ENCODE data around the gene AZIN2. TPM values are rescaled to one million over a fixed set of nuclear protein-coding genes. Genes with fewer than 3 reads are reported as not detected.
"Not testable (repeated sequence)": the region's sequence is repeated elsewhere in the genome, so short reads cannot be mapped to it uniquely, and the experiment has no call there.

The AZIN2 gene
- total RNA-seq, 1 experiment from 2014 or later = 7.3 TPM

DNA sequence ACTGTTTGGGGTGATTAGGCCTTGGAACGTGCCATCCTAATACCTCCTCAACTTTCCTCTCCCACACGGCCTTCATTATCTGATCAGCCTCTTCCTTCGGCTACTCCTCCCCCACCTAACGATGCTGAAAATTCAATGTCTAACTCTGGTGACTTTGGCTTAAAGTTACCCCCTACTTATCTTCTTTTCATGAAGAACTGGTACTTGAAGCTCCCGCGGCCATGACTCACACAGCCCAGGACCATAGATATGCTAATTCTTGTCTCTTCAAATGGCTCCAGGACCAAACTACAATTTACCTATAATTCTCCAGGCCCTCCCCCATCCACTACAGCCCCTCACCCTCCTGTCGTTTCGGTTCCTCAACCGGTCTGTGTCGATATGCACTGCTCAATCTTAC is 15.7 kb upstream of the AZIN2 start:
- 0 out of 2 replicates have a peak, but pooled peaks cover 9% of the 10 kb centered on the region for H3K9me3 ChIP-seq (ENCODE audit: insufficient read depth, low read depth)
- POLR2A ChIA-PET (ENCODE audit: unreplicated experiment) = no interaction called here
- H3K36me3 ChIP-seq (ENCODE audit: low read depth) = no peaks in the 10 kb centered on the region
- intact Hi-C loops (cut with micrococcal nuclease; ENCODE audit: unreplicated experiment) = no loop called here
- CTCF ChIA-PET = interaction anchor here (0.6 kb wide), 1 partner anchor 657 kb away, joined by 7 read pairs; no protein-coding TSS in a partner anchor
- peaks cover 13% of the 10 kb centered on the region for H3F3A ChIP-seq (ENCODE audit: insufficient read depth, low read depth)
- DNase-seq = no peak
- H3K79me2 ChIP-seq (ENCODE audit: low read depth) = no peaks in the 10 kb centered on the region
- no peak overlapping the region for H2AFZ ChIP-seq
- no peaks in the 10 kb centered on the region for H4K20me1 ChIP-seq (ENCODE audit: insufficient read depth)
- no peaks in the 10 kb centered on the region for H3K27me3 ChIP-seq (ENCODE audit: insufficient read depth, low read depth)
- no peak overlapping the region for H3K4me3 ChIP-seq
- peaks cover 31% of the 10 kb centered on the region for H3K4me1 ChIP-seq (replicated peaks; ENCODE audit: insufficient read depth)
- TF ChIP-seq, protein P1, sequence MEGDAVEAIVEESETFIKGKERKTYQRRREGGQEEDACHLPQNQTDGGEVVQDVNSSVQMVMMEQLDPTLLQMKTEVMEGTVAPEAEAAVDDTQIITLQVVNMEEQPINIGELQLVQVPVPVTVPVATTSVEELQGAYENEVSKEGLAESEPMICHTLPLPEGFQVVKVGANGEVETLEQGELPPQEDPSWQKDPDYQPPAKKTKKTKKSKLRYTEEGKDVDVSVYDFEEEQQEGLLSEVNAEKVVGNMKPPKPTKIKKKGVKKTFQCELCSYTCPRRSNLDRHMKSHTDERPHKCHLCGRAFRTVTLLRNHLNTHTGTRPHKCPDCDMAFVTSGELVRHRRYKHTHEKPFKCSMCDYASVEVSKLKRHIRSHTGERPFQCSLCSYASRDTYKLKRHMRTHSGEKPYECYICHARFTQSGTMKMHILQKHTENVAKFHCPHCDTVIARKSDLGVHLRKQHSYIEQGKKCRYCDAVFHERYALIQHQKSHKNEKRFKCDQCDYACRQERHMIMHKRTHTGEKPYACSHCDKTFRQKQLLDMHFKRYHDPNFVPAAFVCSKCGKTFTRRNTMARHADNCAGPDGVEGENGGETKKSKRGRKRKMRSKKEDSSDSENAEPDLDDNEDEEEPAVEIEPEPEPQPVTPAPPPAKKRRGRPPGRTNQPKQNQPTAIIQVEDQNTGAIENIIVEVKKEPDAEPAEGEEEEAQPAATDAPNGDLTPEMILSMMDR (conservative IDR thresholded peaks at IDR 0.05) = no peak
- TF ChIP-seq EZH2 (IDR thresholded peaks at IDR 0.05; ENCODE audit: low read depth) = no peak
- no peak overlapping the region for H3K27ac ChIP-seq
- H3K9me2 ChIP-seq (ENCODE audit: insufficient read depth) = no peaks in the 10 kb centered on the region
- BruUV-seq (replicated peaks) = no TSS peak
- no peak overlapping the region for H3K4me2 ChIP-seq

DNA sequence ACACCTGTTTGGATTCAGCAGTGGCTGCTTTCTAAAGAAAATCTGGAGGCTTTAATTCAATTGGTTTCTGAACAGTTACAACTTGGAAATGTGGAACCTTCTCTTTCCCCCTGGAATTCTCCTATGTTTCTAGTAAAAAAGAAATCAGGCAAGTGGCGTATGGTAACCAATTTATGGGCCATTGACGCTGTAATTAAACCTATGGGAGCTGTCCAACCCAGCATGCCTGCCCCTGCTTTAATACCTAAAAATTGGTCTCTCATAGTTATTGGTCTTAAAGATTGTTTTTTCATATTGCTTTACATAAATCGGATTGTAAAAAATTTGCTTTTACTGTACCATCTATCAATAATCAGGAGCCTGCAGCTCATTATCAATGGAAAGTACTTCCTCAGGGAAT is 14.5 kb upstream of the AZIN2 start:
- H3K27me3 ChIP-seq (ENCODE audit: insufficient read depth, low read depth); H4K20me1 ChIP-seq (ENCODE audit: insufficient read depth); BruUV-seq (replicated peaks); H3K9me2 ChIP-seq (ENCODE audit: insufficient read depth); CTCF ChIA-PET; H3K79me2 ChIP-seq (ENCODE audit: low read depth); DNase-seq; H3F3A ChIP-seq (ENCODE audit: insufficient read depth, low read depth); H3K4me3 ChIP-seq; intact Hi-C loops (cut with micrococcal nuclease; ENCODE audit: unreplicated experiment); POLR2A ChIA-PET (ENCODE audit: unreplicated experiment); H3K27ac ChIP-seq; H3K4me2 ChIP-seq; H2AFZ ChIP-seq; H3K9me3 ChIP-seq (ENCODE audit: insufficient read depth, low read depth); H3K36me3 ChIP-seq (ENCODE audit: low read depth): not testable (repeated sequence)
- H3K4me1 ChIP-seq (replicated peaks; ENCODE audit: insufficient read depth) = peaks cover 19% of the 10 kb centered on the region

DNA sequence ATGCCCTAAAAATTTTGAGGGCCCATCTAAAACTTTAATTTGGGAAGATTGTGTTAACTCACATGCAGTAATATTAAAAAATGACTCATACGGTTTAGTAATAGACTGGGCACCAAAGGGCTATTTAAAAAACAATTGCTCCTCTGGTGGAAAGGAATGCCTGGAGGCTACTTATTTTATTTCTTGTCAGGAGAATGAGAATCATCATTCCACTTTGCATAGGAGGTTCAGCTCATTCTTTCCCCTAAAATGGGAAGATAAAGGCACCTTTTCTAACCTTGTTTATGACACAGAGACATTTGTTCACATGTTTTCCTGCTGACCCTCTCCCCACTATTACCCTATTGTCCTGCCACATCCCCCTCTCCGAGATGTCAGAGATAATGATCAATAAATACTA is 12.8 kb upstream of the AZIN2 start:
- H3K27me3 ChIP-seq (ENCODE audit: insufficient read depth, low read depth); H3K4me3 ChIP-seq; H3K27ac ChIP-seq; H3K36me3 ChIP-seq (ENCODE audit: low read depth); H3K79me2 ChIP-seq (ENCODE audit: low read depth); BruUV-seq (replicated peaks); H3K9me3 ChIP-seq (ENCODE audit: insufficient read depth, low read depth); intact Hi-C loops (cut with micrococcal nuclease; ENCODE audit: unreplicated experiment); H2AFZ ChIP-seq; H4K20me1 ChIP-seq (ENCODE audit: insufficient read depth); H3K9me2 ChIP-seq (ENCODE audit: insufficient read depth); H3F3A ChIP-seq (ENCODE audit: insufficient read depth, low read depth); CTCF ChIA-PET; DNase-seq: not testable (repeated sequence)
- peaks cover 19% of the 10 kb centered on the region for H3K4me1 ChIP-seq (replicated peaks; ENCODE audit: insufficient read depth)
- H3K4me2 ChIP-seq = peak overlapping the region; percentile 33; the same call in 1 of the 2 replicates
- POLR2A ChIA-PET (ENCODE audit: unreplicated experiment) = interaction anchor here (0.5 to 0.8 kb wide), 2 partner anchors 178 to 637 kb away, joined by 3 to 15 read pairs; no protein-coding TSS in a partner anchor

DNA sequence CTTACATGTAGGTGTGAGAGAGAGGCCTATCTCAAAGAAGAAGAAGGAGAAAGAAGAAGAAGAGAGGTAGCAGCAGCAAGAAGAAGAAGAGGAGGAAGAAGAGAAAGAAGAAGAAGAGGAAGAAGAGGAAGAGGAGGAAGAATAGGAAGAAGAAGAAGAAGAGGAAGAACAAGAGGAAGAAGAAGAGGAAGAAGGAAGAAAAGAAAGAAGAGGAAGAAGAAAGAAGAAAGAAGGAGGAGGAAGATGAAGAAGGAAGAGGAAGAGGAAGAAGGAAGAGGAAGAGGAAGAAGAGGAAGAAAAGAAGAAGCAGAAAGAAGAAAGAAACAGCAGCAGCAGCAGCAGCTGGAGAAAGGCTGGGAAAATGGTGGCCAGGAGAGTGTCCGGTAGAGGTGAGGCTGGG is 10.3 kb upstream of the AZIN2 start:
- no peaks in the 10 kb centered on the region for H3K36me3 ChIP-seq (ENCODE audit: low read depth)
- no TSS peak for BruUV-seq (replicated peaks)
- H3K79me2 ChIP-seq (ENCODE audit: low read depth) = no peaks in the 10 kb centered on the region
- no peak overlapping the region for H3K27ac ChIP-seq
- H3K9me2 ChIP-seq (ENCODE audit: insufficient read depth) = no peaks in the 10 kb centered on the region
- H3K4me1 ChIP-seq (replicated peaks; ENCODE audit: insufficient read depth) = peaks cover 19% of the 10 kb centered on the region
- H3F3A ChIP-seq (ENCODE audit: insufficient read depth, low read depth) = peaks cover 10% of the 10 kb centered on the region
- CTCF ChIA-PET = no interaction called here
- H3K27me3 ChIP-seq (ENCODE audit: insufficient read depth, low read depth) = no peaks in the 10 kb centered on the region
- no peaks in the 10 kb centered on the region for H3K9me3 ChIP-seq (ENCODE audit: insufficient read depth, low read depth)
- H3K4me3 ChIP-seq = no peak overlapping the region
- TF ChIP-seq, protein P1 (conservative IDR thresholded peaks at IDR 0.05) = no peak
- no peak for TF ChIP-seq EZH2 (IDR thresholded peaks at IDR 0.05; ENCODE audit: low read depth)
- intact Hi-C loops (cut with micrococcal nuclease; ENCODE audit: unreplicated experiment) = no loop called here
- no peak overlapping the region for H2AFZ ChIP-seq
- no peak for DNase-seq
- no peaks in the 10 kb centered on the region for H4K20me1 ChIP-seq (ENCODE audit: insufficient read depth)
- POLR2A ChIA-PET (ENCODE audit: unreplicated experiment) = no interaction called here
- H3K4me2 ChIP-seq = no peak overlapping the region

Measured in PC-9 (cell line).